Measurements from ENCODE around the gene SDC4.
A peak's percentile ranks its signal among the peaks of the same experiment; 100 is the strongest.

The SDC4 gene

DNA sequence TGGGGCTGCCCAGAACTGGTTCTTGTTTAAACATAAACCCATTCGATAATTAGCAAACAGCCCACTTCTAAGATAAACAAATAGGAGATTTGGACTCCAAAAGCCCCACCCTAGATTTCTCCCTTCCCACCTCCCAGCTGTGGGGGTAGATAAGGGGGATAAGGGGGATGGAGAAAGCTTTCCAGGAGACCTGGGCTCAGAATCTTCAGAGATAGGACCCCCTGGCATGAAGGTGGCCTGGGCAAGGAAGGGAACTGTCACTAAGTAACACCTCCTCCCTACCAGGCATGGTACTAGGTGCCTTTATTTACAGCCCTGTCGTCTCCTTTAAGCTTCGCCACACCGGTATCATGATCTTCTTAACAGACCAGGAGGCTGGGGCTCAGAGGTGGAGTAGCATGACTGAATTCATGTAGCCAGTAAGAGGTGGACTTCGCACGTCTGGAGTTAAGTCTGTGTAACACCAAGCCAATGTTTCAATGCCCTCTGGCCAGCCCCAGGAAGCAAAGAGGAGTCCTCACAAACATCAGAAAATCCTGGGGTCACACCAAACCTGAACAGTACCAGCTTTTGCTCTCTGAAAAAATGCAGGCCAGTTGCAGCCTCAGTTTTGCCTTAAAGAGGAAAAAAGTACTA is 4.6 kb downstream of the SDC4 start:
- DNase-seq (ENCODE audit: low spot score) = no peak

DNA sequence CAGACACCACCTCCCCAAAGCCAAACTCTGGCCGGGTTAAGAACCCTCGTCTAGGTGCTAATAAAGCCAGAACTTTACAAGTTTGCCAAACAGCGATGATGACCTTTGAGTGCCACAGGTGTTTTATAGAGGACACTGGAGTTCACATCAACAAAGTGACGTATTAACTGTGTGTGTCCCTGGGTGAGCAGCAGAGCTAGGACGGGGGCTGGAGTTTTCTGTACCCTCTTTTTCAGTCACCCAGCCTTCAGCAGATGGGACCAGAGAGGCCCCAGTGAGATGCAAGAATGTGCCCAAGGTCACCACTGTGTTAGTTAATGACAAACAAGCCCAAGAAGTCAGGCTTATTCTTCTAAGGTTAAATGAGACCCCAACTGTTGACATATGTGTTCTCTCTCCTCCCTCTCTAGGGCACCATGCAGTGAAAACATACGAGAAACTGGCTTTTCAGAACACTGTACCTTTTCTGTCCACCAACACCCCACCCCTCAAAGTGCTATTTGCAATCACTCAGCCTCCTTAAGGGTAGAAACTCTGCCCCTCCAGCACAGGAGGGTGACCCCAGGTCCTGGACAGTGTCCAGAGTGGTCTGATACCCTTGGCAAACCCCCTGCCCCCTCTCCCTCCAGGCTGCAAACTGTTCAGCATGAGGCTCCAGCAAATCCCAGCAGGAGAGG is 5.2 kb downstream of the SDC4 start:
- no peak for DNase-seq (ENCODE audit: low spot score)

DNA sequence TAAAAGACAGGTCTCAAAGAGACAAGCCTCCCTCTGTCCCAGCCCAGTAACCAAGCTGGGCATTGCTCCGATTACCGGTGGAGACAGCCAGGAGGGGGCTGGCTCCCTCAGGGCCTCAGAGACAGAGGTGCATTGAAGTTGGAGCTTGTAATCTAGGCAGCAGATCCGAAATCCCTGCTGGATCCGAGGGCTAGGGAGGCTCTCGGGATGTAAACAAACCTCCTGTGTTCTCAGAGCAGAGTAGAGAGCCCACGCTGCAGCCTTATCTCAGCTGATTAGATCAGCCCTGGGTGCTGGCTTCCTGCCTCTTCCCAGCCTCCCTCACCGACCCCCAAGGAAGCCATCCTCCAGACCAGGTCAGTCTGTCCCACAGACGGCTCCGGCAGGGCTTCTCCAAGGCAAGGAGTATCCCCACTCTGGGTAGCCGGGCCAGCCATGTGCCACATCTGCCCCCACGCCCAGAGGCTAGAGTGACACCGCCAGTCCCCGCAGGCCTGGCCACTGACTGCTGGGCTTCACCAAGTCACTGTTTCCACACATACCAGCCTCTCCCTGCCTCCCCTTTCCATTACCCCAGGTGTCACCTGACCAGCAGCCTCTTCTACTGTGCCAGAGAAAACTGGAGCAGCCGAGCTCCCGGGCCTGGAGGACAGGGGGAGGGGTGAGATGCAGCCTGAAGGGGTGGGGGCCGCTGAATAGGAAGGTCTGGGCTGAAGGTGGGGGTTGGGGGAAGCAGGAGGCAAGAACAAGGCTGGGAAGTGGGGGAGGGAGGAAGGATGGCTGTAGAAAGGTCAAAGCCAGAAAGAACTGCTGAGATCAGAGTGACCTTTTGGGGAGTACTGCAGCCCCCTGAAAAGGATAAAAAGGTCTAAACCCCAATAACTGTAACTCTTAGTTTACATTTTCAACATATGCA is 6.0 kb downstream of the SDC4 start:
- DNase-seq (ENCODE audit: low spot score) = peak; percentile 70

DNA sequence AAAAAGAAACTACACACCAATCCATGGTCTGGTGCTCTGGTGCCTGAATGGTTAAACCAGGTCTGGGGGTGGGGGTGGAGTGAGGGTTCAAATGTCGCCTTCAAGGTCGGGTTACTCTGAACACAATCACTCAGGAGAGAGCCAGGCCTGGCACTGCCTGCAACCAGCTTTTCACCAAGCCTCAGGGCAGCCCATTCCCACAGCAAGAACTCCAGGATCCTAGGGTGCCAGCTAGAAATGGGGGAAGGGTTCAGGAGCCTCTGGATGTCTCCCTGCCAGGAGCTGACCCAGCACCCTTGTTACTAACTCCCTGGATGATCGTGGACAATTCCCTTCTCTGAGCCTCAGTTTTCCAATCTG is 6.7 kb downstream of the SDC4 start:
- DNase-seq (ENCODE audit: low spot score) = no peak

DNA sequence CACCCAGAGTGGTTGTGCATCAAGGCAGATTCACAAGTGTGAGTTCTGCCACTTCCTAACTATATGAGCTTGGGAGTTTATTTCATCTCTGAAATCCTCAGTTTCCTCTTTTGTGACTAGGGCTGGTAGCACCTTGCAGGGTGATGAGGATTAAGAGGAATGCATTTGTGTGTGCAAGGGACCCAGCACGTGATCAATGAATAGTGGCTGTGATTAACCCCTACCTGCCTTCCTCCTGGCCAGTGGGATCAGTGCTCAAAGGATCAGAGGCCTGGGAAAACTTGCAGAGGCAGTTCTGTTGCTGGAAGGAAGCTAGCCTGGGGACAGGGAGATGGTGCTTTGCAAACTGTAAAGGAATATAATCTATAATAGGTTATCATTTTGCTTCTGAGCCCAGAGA is 7.3 kb downstream of the SDC4 start:
- no peak for DNase-seq (ENCODE audit: low spot score)

DNA sequence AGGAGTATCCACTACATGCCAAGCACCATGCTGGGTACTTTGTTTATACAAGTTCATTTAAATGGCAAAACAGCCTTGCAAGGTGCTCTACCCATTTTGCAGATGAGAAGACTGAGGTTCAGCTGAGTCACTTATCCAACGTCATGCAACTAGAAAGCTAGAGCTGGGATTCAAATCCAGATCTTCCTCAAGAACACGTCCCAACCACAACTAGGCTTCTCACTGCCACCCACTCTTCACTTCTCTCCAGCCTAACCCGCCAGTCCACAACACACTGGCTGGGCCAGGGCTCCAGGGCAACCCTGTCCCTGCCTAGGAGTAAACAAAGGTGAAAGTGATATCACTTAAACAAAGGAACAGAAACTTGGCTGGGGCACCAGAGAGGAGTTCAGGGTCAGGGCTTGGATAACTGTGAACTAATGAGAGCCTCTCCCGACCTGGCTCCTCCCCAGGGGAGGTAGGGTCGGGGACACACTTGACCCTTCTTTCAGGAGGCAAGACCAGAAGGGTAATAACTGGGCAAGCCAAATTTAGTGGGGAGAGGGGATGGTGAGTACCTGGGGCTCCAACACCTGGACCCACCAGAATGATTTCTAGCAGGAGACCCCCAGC is 7.9 kb downstream of the SDC4 start:
- DNase-seq (ENCODE audit: low spot score) = no peak

DNA sequence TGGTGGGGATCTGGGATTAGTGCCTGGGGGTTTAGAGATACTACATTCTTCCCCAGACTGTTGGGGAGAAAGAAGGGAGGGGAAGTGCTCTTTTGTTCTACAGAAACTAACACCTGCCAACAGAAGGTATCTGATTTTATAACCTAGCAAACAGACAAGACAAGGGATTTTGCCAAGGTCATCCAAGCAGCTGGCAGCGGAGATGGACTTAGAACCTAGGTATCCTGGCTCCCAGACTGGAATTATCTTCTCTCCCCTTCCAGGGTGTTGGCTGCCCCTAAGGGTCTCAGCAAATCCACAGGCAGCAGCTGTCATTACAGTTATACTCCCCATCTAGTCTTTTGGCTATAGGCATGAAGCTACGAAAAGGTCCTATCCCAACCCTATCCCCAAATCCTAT is 8.4 kb downstream of the SDC4 start:
- DNase-seq (ENCODE audit: low spot score) = no peak

DNA sequence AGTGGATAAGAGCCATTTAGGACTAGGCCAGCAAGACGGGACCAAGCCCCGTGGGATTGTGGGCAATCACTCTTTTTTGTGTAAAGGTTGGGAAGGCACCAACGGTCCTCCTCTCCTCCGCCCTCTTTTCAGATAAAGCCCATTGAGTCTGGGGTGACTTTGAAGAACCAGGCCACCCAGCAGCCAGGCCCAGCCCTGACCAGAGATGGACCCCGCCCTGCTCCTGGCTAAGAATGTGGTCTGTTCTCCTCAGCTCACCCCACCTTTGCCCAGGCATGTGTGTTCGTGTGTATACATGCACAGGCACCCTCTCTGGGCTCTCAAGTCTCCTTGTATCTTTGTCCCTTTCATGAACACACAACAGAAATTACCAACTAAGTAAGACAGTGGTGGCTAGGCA is 9.1 kb downstream of the SDC4 start:
- DNase-seq (ENCODE audit: low spot score) = no peak

DNA sequence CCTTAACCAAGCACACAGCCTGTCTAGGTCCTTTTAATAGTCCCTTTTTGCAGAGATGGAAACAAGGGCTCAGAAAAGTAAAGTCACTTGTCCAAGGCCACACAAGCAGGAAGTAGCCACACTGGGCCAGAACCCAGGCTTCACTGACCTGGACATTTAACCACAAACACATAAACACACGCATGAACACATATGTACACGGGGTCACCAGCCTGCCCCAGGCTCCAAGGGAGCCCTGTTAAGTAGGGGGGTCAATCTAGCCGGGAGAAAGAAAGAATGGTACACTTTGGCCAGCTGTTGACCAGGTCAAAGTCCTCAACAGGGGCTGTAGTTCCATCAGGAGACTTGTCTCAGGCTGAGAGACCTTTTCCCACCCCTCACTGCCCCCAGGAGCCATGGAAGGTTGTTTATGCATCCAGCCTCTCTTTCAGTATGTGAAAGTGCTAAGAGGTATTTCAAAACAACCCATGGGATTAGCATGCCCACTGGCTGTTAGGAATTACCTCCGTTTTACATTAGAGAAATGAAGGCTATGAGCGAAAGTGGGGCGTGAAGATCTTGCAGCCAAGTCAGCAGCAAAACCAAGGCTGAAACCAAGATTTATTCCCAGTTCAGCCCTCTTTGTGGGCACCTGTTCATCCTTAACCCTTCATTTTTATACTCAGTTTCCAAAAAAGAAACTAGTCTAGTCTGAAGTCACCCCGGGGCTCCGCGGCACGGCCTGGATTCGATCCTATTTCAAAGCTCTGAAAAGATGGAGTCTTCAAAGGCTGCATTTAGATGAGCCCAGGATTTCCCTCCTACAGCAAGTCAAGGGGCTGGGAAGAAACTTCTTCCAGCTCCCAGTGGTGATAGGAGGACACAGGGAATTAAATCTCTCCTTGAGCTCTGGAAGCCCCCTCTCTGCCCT is 9.8 kb downstream of the SDC4 start:
- no peak for DNase-seq (ENCODE audit: low spot score)

DNA sequence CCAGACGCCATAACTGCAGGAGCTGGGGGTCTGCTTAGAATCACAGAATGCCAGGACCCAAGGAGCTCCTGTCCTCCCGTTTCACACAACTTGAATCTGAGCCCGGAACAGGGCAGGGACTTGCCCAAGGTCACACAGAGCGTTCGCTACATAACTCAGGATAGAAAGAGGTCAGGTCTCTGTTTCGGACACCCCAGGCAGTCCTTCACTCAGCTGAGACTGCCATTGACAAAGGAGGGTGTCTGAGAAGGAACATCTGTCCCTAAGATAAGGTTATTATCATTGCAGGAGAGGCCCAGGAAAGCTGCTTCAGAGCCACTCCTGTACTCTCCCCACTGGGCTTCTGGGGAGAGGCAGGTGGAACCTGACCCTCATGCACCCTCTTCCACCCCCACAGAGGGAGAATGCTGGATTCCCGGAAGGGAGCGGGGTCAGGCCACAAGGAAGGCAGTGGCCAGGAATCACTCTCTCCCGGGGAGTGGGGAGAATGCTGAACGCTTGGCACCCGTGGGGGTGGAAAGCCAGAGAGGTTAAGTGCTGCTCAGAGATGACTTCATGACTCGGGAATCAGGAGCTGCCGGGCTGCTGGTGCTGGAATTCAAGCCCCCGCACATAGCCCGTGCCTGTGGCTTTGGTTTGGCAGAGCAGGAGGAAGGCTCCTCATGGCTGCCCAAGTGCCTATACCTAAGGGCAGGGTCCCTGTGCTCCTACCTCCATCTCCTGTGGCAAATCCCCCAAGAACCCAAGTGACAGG is 10.7 kb downstream of the SDC4 start:
- no peak for DNase-seq (ENCODE audit: low spot score)

DNA sequence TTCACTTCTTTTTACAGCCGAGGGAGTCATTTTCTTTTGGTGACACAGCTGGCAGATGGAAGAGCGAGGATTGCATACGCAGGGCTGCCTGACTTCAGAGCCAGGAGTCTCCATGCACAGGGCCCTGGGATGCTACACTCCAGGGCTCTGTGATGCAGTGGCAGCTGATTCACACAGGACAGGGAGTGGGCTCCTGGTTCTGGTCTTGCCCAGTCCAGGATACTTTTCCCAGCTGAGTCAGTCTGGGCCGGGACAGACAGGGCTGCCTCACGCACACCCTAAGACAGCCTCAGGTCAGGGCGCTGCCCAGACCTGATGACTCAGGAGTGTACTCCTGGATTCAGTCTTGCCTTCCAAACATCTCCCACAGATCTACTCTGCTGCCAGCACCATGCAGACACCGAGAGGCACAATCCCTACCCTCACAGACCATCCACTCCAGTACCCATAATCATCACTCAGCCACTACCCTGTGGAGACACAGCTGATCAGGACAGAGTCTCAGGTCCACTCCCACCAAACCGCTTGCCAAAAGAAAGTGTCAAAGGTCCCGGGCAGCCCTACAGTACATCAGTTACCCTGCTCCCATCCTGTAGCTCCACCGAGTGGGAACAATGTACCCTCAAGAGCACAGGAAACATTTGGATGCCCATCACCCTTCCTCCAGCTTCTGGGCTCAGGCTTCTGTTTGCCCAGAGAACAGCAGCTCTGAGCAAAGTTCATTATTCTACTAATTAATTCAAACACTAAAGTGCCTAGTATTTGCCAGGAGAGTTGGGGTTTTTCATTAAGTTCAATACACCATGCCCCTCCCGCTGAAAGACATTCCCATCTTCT is 11.5 kb downstream of the SDC4 start:
- DNase-seq (ENCODE audit: low spot score) = no peak

DNA sequence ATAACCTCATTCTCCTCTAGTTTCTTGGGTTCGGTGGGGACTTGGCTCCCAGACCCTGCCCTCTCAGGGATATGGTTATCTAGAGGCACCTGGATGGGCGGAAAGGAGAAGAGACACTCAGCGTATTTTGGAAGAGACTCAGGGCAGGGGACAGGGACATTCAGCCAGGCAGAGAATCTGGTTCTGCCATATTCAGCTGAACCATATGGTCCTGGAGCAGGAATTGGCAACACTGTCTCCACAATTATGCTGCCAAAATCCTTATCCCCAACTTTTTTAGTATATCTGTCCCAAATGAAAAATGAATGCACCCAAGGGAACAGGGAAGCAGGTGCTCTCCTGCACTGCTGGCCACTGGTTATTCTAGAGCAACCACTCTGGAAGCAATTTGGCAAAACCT is 17.7 kb downstream of the SDC4 start:
- DNase-seq (ENCODE audit: low spot score) = no peak

DNA sequence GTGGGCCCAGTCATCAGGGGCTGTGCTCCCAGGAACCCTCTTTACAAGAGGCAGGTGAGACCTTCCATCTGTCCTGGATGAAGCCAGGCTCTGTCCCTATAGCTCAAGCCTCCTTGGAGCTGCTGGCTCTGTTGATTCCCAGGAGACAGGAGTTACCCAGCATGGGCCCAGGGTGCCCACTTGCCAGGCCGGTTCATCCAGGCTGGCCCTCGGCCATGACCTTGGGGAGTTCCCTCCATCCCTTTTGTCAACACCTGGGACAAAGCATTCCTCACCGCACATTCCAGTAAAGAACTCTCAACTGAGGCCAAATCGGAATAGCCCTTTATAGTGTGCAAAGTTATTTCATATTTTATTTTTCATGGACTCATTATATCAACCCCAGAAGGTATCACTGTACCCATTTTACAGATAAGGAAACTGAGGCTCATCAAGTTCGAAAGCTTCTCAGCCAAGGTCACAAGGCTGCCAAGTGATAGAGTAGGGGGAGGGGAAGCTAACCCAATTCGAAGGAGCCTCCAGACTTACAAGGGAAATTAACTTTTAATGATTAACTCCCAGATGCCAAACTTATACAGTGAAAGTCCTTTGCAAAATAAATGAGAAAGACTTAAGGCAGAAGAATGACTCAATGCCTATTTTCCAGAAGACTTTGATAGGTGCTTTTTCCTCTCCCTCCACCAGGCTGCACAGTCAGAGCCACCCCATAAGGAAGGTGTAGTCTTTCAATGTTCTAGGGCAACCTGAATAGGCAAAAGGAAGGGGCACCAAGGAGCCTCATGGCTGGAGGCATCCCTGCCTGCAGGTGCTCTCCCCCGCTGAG is 18.5 kb downstream of the SDC4 start:
- DNase-seq (ENCODE audit: low spot score) = no peak

DNA sequence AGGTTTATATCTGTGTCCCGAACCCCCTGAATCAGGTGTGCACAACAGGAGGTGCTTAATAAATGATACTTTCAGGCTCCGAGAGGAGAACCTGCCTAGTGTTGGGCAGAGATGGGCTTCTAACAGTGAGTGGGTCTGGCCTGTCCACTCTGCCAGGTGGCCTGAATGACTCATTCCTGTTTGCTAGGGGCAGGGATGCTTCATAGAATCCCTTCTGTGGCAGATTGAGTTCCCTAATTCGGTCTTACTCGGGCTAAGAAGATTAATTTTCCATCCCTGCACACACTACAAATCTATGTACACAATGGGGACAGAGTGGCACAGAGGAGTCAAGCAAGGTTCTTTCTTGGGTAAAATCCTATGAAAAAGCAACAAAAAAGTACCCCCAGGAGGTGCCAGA is 19.8 kb downstream of the SDC4 start:
- DNase-seq (ENCODE audit: low spot score) = no peak

DNA sequence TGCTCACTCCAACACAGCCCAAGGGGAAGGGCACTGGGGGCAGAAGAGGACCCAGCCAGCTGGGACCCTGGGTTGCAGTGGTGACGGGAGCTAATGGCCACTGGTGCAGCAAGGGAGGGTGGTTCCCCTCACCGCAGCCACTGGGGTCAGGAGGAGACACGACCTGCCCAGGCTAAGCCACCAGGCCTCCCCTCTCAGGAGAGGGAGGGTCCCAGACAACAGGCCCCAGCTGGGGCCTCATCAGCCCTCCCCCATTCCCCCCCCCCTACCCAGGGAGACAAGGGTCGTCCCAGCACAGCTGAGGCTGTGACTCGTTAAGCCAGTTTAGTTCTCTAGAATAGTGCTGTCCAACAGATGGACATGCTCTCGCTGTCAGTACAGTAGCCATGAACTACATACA is 22.9 kb downstream of the SDC4 start:
- no peak for DNase-seq (ENCODE audit: low spot score)

DNA sequence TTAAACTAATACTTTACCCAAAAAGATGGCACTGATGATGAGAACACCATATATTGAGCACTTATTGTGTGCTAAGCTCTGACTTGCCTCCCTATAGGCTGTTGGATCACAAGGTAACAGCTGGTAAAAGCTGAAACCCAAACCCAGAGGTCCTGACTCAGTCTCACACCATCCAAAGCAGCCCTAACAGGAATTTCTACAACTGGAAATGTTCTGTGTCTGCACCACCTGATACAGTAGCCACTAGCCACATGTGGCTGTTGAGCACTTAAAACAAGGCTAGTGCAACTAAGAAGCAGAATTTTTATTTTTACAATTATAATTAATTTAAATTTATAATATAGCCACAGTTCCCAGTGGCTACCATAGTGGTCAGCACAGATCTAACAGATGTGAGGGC is 24.5 kb downstream of the SDC4 start:
- DNase-seq (ENCODE audit: low spot score) = no peak

DNA sequence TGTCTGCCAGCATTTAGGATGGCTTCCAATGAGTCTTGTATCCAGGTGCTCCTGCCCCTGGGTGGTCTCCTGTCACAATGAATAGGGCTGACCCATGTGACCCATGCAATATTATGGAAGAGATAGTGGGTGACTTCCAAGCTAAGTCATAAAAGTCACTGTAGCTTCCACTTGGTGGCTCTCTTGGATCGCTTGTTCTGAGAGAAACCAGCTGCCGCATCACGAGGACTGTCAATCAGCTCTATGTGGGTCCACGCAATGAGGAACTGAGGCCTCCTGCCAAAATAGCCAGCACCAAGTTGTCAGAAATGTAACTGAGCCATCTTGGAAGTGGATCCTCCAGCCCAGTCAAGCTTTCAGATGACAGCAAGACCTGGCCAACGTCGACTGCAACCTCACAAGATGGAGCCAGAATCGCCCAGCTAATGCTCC is 25.3 kb downstream of the SDC4 start:
- peak; percentile 84 for DNase-seq (ENCODE audit: low spot score)

DNA sequence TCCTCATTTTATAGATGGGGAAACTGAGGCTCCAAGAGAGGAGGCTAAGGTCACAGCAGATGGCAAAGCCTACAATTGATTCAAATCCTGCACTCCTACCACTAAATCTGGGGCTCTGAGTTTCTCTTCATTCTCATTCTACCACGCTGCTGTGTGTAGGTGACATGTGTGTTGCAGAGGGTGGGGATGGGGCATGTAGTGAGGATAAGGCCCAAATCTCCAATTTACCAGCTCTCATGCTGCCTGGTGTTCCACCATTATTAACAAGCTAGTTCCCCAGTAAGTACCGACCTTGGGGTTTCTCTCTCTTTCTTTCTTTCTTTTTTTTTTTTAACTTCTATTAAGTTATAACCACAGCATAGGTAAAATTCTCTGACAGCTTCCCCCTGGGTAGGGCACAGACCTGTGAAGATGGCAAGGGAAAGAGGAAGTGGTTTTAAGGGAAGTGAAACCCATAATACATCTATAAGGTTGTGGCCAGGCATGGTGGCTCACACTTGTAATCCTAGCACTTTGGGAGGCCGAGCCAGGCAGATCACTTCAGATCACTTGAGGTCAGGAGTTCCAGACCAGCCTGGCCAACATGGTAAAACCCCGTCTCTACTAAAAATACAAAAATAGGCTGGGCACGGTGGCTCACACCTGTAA is 27.2 kb downstream of the SDC4 start:
- DNase-seq (ENCODE audit: low spot score) = no peak

DNA sequence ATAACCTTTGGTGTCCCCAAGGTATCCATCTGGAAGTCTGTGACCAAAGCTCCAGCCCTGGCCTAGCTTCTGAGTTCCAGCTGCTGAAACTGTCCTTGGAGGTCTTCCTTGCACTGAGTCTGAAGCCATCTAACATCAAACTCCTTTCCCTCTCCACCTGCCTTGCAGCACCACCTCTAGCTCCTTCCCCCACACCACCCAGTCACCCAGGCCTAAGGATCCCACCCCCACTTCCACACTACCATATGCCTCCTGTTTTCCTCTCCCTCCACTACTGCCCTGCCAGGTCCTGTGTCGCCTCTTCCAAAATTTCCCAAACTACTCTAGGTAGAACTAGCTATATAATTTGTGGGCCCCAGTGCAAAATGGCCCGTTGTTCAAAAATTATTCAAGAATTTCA is 29.3 kb downstream of the SDC4 start:
- DNase-seq (ENCODE audit: low spot score) = no peak
